LNCAP (cell line): ENCODE data around the gene APCDD1.

Experiments
- CTCF ChIP-seq: fragments of 450-650 bp; IDR thresholded peaks from 2 replicates; pipeline ENCODE4 v1.5.1; 2017; ENCODE audit warnings: mild to moderate bottlenecking

Gene APCDD1

GRCh38 chr18:10453806-10454680, at the start of gene APCDD1:
TSS of gene APCDD1 (plus strand) at chr18:10454635. CDS start at chr18:10454982, 347 bp downstream.
- TF ChIP-seq CTCF = no peak

GRCh38 chr18:10405014-10405493, 49.4 kb upstream of the APCDD1 start:
- no peak for TF ChIP-seq CTCF

GRCh38 chr18:10405816-10406663, 48.4 kb upstream of the APCDD1 start:
- TF ChIP-seq CTCF = no peak

- TF ChIP-seq CTCF = no peak
These were observed 46.3 kb upstream of the APCDD1 start for GRCh38 chr18:10408131-10408530.

- no peak for TF ChIP-seq CTCF
These were observed 45.4 kb upstream of the APCDD1 start for GRCh38 chr18:10409041-10409440.

GRCh38 chr18:10410472-10411308, 43.7 kb upstream of the APCDD1 start:
- no peak for TF ChIP-seq CTCF

GRCh38 chr18:10412933-10413332, 41.5 kb upstream of the APCDD1 start:
- TF ChIP-seq CTCF = no peak
